Neural crest cell (in vitro differentiated cells): Measurements from ENCODE around the gene LRTM2. TPM values are rescaled to one million over a fixed set of nuclear protein-coding genes. Genes with fewer than 3 reads are reported as not detected.

Experiments used
- DNase-seq: peaks from one replicate; pipeline ENCODE4 v3.0.0; 2021; ENCODE audit warnings: low read depth, mixed read lengths, low spot score
- H3K27ac Mint-ChIP-seq: one replicate; pipeline ENCODE4 v1.8.0; 2021; ENCODE audit warnings: mild to moderate bottlenecking, mixed read lengths; ENCODE audit not compliant: unreplicated experiment
- H3K27me3 Mint-ChIP-seq: 2 replicates; pipeline ENCODE4 v1.8.0; 2021; ENCODE audit warnings: low read depth, mild to moderate bottlenecking, mixed read lengths
- H3K36me3 Mint-ChIP-seq: 2 replicates; pipeline ENCODE4 v1.8.0; 2021; ENCODE audit warnings: low read depth, mild to moderate bottlenecking, mixed read lengths
- H3K4me1 Mint-ChIP-seq: 2 replicates; pipeline ENCODE4 v1.8.0; 2021; ENCODE audit warnings: mixed read lengths
- H3K4me3 Mint-ChIP-seq: one replicate; pipeline ENCODE4 v1.8.0; 2021; ENCODE audit warnings: mild to moderate bottlenecking, mixed read lengths
- H3K9me3 Mint-ChIP-seq: 2 replicates; pipeline ENCODE4 v1.8.0; 2021; ENCODE audit warnings: mixed read lengths
- CTCF ChIP-seq: fragments of 200-600 bp; sonication (generic); conservative IDR thresholded peaks from 2 replicates; pipeline ENCODE4 v1.5.0; 2021; ENCODE audit warnings: antibody characterized with exemption, mild to moderate bottlenecking
- total RNA-seq: library from RNA; stranded (reverse); gene quantifications from 2 replicates; pipeline ENCODE4 v1.2.1, GENCODE V29; 2021

The LRTM2 gene
- total RNA-seq, 1 donor from 2014 or later, result 0.19 TPM

GRCh38 chr12:1835211-1836131, 15.1 kb downstream of the LRTM2 start:
- no peak overlapping the region for H3K4me3 Mint-ChIP-seq
- no peak for DNase-seq
- H3K9me3 Mint-ChIP-seq, result no peaks in the 10 kb centered on the region
- H3K4me1 Mint-ChIP-seq, result peaks cover 43% of the 10 kb centered on the region
- no peak overlapping the region for H3K27ac Mint-ChIP-seq
- peaks cover 32% of the 10 kb centered on the region for H3K27me3 Mint-ChIP-seq
- no peaks in the 10 kb centered on the region for H3K36me3 Mint-ChIP-seq
- TF ChIP-seq CTCF, result no peak

DNA sequence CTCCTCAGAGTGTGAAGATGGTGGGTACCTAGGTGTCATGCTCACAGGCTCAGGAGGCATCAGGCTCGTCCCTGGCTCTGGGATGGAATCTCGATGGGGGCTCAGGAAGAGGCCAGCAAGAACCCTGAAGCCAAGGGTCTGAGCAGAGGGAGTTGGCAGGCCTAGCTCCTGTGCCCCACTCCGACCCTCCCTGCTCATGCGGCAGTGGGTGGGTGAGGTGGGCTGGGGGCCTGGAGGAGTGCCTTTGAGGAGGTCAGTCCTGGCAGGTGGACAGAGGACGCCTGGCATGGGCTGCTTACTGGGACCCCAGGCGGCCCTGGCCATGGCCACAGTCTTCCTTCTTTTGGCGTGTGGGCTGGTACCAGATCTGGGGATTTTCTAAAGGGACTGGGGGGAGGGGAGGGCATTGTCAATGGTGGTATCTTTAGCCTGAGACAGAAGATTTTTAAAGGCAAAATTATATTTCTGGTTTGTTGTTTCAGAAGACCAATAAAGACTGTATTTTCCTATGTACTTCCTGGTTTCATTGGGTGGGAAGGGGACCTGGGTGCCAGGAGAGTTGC, 16.0 kb downstream of the LRTM2 start:
- no peak overlapping the region for H3K4me3 Mint-ChIP-seq
- TF ChIP-seq CTCF, result no peak
- H3K36me3 Mint-ChIP-seq, result no peaks in the 10 kb centered on the region
- H3K4me1 Mint-ChIP-seq, result peaks cover 51% of the 10 kb centered on the region
- no peak overlapping the region for H3K27ac Mint-ChIP-seq
- peaks cover 24% of the 10 kb centered on the region for H3K27me3 Mint-ChIP-seq
- no peaks in the 10 kb centered on the region for H3K9me3 Mint-ChIP-seq
- DNase-seq, result no peak

DNA sequence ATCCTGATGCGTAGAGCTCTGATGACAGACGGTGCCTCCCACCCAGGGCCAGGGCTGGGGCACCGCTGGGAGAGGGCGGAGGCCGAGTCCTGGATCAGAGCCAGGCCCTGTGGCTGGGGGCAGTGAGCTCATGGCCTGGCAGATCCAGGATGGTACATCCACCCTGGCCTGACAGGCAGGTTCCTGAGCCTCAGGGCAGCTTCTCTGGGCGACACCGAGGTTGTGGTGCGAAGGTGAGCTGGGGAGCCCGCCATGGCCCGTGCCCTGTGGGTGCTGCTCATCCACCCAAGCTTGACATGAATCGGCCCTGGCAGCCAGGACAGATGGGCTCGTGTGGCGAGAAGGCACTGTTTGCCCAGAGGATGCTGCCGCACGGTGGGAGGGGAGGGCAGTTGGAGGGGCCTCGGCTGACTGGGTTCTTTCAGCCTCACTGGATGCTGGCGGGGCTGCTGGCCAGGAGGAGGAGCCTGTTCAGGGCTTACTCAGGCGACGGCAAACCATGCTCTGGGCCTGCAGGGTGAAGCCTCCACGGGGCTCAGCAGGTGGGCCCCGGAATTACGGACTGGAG, 16.6 kb downstream of the LRTM2 start:
- DNase-seq, result no peak
- no peaks in the 10 kb centered on the region for H3K9me3 Mint-ChIP-seq
- no peaks in the 10 kb centered on the region for H3K36me3 Mint-ChIP-seq
- no peak overlapping the region for H3K4me3 Mint-ChIP-seq
- no peak for TF ChIP-seq CTCF
- H3K4me1 Mint-ChIP-seq, result peaks cover 57% of the 10 kb centered on the region
- H3K27ac Mint-ChIP-seq, result no peak overlapping the region
- H3K27me3 Mint-ChIP-seq, result peaks cover 20% of the 10 kb centered on the region

DNA sequence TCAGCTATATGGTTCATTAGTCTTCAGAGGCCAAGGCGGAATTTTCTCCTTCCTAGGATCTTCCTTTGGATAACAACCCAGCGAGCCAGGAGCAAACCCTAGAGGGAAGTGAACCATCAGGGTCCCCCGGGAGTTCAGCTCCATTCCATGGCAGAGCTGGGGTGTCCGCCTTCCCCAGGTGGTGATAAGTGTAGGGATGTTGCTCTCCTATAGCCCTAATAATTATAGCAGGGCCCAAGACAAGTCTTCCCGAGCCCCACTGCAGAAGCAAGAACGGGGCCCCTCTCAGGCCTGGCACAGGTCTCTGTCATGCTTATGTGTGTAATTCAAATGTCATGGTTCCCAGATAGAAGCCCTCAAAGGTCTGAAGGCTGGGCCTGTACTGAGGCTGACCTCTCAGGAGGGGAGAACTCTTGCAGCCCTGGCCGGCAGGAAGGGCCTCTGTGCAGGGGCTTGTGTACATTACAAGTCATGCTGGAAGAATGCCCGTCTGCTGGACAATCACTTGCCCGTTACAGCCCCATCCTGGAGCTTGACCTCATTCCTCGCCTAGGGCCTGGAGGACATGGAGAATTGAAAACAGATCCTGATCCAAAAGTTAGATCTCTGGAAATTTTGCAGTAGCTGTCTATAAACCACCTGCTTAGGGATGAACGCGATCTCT, 17.3 kb downstream of the LRTM2 start:
- TF ChIP-seq CTCF, result no peak
- peak overlapping the region; percentile 47 for H3K4me3 Mint-ChIP-seq
- H3K4me1 Mint-ChIP-seq, result peaks cover 59% of the 10 kb centered on the region
- peak overlapping the region; percentile 68 for H3K27ac Mint-ChIP-seq
- H3K9me3 Mint-ChIP-seq, result no peaks in the 10 kb centered on the region
- H3K36me3 Mint-ChIP-seq, result no peaks in the 10 kb centered on the region
- peaks cover 14% of the 10 kb centered on the region for H3K27me3 Mint-ChIP-seq
- peak; percentile 22 for DNase-seq

DNA sequence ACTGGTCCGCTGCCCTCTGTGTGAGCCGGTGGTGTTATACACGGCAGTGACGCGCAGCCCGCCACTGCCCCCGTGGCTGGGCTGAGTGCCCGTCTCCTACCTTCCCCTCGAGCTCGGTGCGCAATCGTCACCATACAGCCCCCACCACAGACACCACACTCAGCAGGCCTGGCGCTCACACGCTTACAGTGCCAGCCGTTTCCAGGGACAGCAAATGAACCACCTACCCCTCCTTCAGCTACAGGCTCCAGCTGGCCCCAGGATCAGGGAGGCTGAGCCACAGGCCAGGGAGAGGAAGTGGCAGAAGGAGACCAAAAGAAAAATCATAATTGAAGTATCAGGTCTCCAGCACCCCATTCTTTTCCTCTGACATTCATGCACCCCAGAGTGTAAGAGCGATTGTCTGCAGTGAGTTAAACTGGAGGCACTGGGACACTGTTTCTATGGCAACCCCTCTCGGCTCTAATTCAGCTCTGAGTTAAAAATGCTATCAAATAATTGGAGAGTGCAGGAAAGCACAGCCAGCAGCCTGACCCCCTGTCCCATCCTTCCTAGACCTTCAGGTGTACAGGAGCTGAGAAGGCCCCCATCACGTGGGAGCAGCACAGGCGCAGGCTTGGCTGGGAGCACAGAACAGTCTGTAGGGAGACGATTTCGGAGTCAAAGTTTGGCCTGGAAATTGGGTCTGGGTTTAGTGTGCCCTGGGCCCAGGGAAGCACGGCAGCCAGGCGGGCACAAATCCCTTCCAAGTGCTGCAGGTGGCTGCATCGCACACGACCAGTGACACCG, 18.0 kb downstream of the LRTM2 start:
- peaks cover 7% of the 10 kb centered on the region for H3K27me3 Mint-ChIP-seq
- H3K4me1 Mint-ChIP-seq, result peaks cover 59% of the 10 kb centered on the region
- H3K27ac Mint-ChIP-seq, result peak overlapping the region; percentile 60
- H3K36me3 Mint-ChIP-seq, result no peaks in the 10 kb centered on the region
- peak overlapping the region; percentile 47 for H3K4me3 Mint-ChIP-seq
- no peak for TF ChIP-seq CTCF
- no peaks in the 10 kb centered on the region for H3K9me3 Mint-ChIP-seq
- DNase-seq, result no peak
